ENCODE results near the gene PIP5KL1. TPM values are rescaled to one million over a fixed set of nuclear protein-coding genes. Genes with fewer than 3 reads are reported as not detected.

PIP5KL1 gene
- total and polyA plus RNA-seq, 8 donors, result 0.80 to 2.5 (median 1.2) TPM

GRCh38 chr9:127915801-127916719 is 14.5 kb downstream of the PIP5KL1 start:
- FAIRE-seq (no peak), DNase-seq (peak in 2 of 6 donors; percentile 60 to 71), ATAC-seq (peak; percentile 8 to 35 (median 30))
- 14 to 18% methylated on average over 27 of the region's 27 CpGs for WGBS, 2 donors
- H3K27ac ChIP-seq, result peak overlapping the region; percentile 58 to 78 (median 70)
- intact Hi-C loops (cut with DNase I), result no loop called here
- no peaks in the 10 kb centered on the region for H3K27me3 ChIP-seq
- peaks cover 9 to 35% (median 14%) of the 10 kb centered on the region in 3 donors for H3K4me1 ChIP-seq
- peak overlapping the region; percentile 48 to 66 (median 58) for H3K4me3 ChIP-seq
- no peaks in the 10 kb centered on the region for H3K9me3 ChIP-seq
- no peak for TF ChIP-seq CTCF (IDR thresholded peaks at IDR 0.05)
- H3K36me3 ChIP-seq, result peaks cover 0 to 12% (median 5%) of the 10 kb centered on the region in 3 donors

- Histone ChIP-seq H3K27me3 (no peaks in the 10 kb centered on the region), H3K4me1 (peaks cover 9 to 35% (median 14%) of the 10 kb centered on the region in 3 donors), H3K9me3 (no peaks in the 10 kb centered on the region), H3K4me3 (peak overlapping the region in 3 of 4 donors; percentile 48 to 66 (median 63)), H3K27ac (peak overlapping the region; percentile 58 to 78 (median 70)), H3K36me3 (peaks cover 0 to 18% (median 8%) of the 10 kb centered on the region in 3 donors)
- TF ChIP-seq CTCF (IDR thresholded peaks at IDR 0.05), result no peak
- DNase-seq, result peak in 3 of 6 donors; percentile 66 to 72 (median 71)
- 42 to 46% methylated on average over 5 of the region's 5 CpGs for WGBS, 2 donors
- peak; percentile 2 to 23 (median 14) for ATAC-seq
- intact Hi-C loops (cut with DNase I), result no loop called here
- FAIRE-seq, result no peak
Observed at GRCh38 chr9:127915325-127915752, 15.2 kb downstream of the PIP5KL1 start.

GRCh38 chr9:127913682-127914081 is 16.9 kb downstream of the PIP5KL1 start:
- Histone ChIP-seq H3K27me3 (no peaks in the 10 kb centered on the region), H3K4me3 (no peak overlapping the region), H3K9me3 (no peaks in the 10 kb centered on the region), H3K36me3 (peaks cover 0 to 25% (median 11%) of the 10 kb centered on the region in 3 donors), H3K4me1 (peaks cover 9 to 25% (median 14%) of the 10 kb centered on the region in 3 donors), H3K27ac (no peak overlapping the region)
- no peak for TF ChIP-seq CTCF (IDR thresholded peaks at IDR 0.05)
- DNase-seq (no peak), FAIRE-seq (no peak), ATAC-seq (no peak)
- 95% methylated on average over 11 of the region's 11 CpGs for WGBS, 2 donors
- intact Hi-C loops (cut with DNase I), result no loop called here

- DNase-seq (peak in 3 of 6 donors; percentile 61 to 67 (median 65)), FAIRE-seq (no peak), ATAC-seq (peak in 1 of 4 donors; percentile 24)
- intact Hi-C loops (cut with DNase I), result no loop called here
- Histone ChIP-seq H3K4me3 (no peak overlapping the region), H3K27me3 (no peaks in the 10 kb centered on the region), H3K27ac (no peak overlapping the region), H3K4me1 (peaks cover 9 to 19% (median 14%) of the 10 kb centered on the region in 3 donors), H3K36me3 (peaks cover 0 to 33% (median 13%) of the 10 kb centered on the region in 3 donors), H3K9me3 (no peaks in the 10 kb centered on the region)
- no peak for TF ChIP-seq CTCF (IDR thresholded peaks at IDR 0.05)
- WGBS, 2 donors, result 36 to 53% methylated on average over 5 of the region's 5 CpGs
Observed at GRCh38 chr9:127912882-127913281, 17.7 kb downstream of the PIP5KL1 start.
